ENCODE data around the gene KRT84.
"Not testable (repeated sequence)": the region's sequence is repeated elsewhere in the genome, so short reads cannot be mapped to it uniquely, and the experiment has no call there.

Gene KRT84

DNA sequence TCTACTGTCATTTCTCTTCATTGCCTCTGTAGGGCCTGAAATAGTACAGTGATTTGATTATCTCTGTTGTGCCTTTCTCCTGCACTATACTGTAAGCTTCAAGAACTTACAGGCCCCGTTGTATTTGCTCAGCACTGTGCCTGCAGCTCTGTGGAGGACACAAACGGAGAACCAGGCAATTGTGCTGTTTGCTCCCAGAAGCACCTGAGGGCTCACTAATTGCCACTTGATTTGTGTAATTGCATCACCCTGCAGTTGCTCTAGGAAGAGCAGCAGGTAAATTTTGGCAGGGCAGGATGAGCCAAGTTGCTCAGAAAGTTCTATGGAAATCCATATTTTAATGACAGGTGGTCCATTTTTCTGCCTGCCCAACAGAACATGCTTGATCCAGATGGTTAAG lies 32.3 kb upstream of the KRT84 start:
- TF ChIP-seq POLR2A (IDR thresholded peaks at IDR 0.05; ENCODE audit: low read length) (no peak), GATA1 (IDR thresholded peaks at IDR 0.05; ENCODE audit: low read depth, low read length) (no peak)
- DNase-seq = no peak

DNA sequence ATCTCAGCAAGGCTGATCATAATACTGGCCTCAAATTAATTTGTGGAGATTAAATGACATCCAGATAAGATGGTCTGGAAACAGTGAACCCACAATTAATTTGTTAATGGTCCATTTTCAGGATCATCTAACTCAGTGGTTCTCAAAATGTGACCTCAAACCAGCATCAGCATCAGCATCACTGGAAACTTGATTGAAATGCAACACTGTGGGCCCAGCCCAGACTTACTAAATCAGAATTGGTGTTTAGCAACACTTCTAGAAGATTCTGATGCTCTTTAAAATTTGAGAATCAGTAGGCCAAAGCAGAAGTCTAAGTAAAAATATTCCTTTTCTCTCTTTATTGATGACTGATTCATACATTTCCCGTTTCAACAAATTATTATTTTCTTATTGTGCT lies 31.3 kb upstream of the KRT84 start:
- no peak for DNase-seq
- TF ChIP-seq POLR2A (IDR thresholded peaks at IDR 0.05; ENCODE audit: low read length) = no peak
- TF ChIP-seq GATA1 (IDR thresholded peaks at IDR 0.05; ENCODE audit: low read depth, low read length) = no peak

DNA sequence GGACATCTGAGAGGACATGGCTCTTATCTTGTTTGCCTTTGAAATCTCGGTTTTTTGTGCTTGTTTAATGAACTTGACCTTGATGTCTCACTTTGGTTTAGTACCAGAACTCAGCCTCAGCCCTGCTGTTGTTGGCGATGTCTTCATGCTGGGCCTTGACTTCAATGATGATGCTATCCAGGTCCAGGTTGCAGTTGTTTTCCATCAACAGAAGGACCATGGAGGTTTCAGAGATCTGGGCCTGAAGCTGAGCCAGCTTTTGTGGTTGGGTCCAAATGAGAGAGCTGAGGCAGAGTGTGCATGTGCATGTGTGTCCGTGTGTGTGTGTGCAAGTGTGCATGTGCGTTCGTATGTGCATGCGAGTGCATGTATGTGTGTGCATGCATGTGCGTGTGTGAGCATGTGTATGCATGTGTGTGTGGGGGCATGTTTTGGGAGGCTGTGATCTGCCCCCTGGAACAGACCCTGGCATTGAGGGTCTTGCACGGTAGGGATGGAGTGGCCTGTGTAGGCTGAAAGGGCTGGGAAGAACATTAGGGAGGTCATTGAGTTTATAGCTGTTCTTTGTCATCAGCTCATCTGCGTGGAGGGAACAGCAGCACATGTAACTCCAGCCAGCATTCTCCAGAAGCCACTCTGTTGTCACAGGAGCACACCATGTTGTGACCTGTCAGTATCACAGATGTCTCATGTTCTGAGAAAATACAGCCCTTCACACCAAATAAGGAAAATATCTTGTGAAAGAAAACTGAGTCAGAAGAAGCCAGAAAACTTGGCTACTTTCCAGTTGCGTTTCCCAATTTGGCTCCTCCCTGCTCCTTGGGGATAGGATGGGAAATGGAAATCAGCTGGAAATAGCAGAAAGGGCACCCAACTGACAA lies 30.7 kb upstream of the KRT84 start:
- TF ChIP-seq POLR2A (IDR thresholded peaks at IDR 0.05; ENCODE audit: low read length) (no peak), GATA1 (IDR thresholded peaks at IDR 0.05; ENCODE audit: low read depth, low read length) (no peak)
- no peak for DNase-seq

DNA sequence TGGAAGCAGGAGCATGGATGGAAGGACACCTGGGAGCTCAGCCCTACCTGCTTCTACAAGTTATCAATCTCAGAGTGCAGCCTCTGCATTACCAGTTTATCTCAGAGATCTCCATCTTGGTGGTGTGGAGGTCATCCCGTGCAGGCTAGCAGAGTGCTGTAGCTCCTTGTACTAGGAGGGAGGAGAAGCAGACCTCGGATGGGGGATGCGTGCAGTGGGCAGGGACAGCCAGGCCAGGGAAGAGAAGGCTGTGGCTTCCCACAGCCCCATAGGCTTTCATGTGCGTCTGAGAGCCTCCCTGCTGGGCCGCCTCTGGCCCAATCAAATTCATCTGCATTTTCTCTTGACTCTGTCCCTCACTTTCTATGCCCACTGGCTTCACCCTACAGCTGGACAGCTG lies 29.5 kb upstream of the KRT84 start:
- TF ChIP-seq GATA1 (IDR thresholded peaks at IDR 0.05; ENCODE audit: low read depth, low read length) = no peak
- no peak for TF ChIP-seq POLR2A (IDR thresholded peaks at IDR 0.05; ENCODE audit: low read length)
- no peak for DNase-seq

DNA sequence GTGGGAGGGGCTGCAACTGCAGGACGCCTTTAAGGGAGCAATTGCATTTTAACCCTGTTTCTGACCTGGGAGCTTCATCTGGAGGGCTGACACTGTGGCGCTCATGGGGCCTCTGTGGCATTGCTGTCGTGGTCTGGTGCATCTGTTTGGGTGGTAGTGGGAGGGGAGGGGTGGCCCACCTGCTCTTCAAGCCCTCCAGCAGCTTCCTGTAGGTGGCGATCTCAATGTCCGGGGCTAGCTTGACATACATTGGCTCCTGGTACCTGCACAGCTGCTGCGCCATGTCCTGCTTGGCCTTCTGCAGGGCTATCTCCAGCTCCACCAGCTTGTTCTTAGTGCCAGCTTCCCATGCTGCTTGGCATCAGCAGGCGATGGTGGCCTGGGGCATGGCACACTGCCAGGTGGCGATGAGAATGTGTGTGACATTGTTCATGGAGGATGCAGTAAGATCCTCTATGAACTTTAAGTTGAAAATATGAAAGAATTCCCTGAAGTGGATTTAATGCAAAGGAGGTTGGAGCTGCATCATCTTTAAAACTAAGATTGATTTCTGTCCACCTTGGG lies 28.4 kb upstream of the KRT84 start:
- DNase-seq = no peak
- no peak for TF ChIP-seq GATA1 (IDR thresholded peaks at IDR 0.05; ENCODE audit: low read depth, low read length)
- no peak for TF ChIP-seq POLR2A (IDR thresholded peaks at IDR 0.05; ENCODE audit: low read length)

DNA sequence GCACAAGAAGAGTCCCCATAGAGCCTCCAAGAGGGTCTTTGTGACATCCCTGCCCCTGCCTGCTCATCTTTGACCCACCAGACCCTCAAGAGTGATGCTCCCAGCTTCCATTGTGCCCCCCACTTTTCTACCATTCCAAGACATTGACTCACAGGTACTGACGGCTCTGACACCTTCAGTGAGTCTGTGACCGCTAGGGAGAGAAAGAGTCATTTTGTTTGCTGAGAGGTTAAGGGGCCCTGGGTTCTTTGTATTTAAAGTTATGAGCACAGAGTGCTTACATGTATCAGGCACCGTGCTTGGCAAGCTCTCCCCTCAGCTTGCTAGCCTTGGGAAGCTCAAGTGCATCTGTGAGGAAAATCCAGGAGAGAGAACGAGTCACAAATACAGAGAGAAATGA lies 27.8 kb upstream of the KRT84 start:
- no peak for DNase-seq
- TF ChIP-seq GATA1 (IDR thresholded peaks at IDR 0.05; ENCODE audit: low read depth, low read length) = no peak
- no peak for TF ChIP-seq POLR2A (IDR thresholded peaks at IDR 0.05; ENCODE audit: low read length)

DNA sequence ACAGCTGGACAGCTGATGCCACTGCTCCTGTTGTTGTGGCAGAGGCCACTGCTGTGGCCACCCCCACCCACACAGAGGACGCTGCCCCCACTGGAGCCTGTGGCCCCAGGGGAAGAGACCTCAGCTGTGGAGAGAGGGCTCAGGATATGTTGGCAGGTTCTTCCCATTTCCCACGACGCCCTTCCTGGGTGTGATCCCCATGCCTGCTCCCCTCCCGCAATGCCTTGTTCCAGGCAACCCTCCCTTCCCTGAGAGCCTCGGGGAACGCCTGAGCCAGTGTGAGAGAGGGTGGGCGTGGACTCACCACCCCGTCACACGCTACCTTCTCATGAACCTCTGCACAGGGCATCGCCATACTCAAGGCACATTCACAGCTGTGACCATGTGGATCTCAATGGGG lies 26.4 kb upstream of the KRT84 start:
- no peak for TF ChIP-seq GATA1 (IDR thresholded peaks at IDR 0.05; ENCODE audit: low read depth, low read length)
- TF ChIP-seq POLR2A (IDR thresholded peaks at IDR 0.05; ENCODE audit: low read length) = no peak
- no peak for DNase-seq

DNA sequence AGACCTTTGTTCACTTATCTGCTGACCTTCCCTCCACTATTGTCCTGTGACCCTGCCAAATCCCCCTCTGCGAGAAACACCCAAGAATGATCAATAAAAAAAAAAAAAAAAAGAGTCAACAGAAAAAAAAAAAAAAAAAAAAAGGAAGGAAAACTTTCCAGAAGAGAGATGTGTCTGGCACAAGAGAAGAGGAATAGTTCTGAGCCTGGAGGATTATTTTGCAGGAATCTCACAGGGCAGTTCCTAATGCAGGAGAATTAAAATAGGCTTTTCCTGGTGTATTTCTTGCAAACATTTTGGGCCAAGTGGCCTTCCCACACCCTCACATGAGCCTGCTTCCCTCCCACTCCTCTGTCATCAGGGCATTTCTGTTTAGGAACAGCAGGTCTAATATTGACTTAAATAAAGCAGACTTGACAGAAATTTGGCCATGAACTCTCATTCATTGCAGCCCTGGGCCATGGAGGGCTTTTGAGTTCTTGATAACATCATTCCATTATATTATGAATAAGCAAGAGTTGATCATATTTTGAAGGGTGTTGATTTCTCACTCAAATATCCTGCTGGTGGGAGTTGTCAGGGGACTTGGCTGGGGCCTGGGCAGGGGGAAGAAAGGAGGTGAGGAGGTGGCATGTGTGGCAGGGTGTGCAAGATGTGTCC lies 25.3 kb upstream of the KRT84 start:
- not testable (repeated sequence) for DNase-seq

DNA sequence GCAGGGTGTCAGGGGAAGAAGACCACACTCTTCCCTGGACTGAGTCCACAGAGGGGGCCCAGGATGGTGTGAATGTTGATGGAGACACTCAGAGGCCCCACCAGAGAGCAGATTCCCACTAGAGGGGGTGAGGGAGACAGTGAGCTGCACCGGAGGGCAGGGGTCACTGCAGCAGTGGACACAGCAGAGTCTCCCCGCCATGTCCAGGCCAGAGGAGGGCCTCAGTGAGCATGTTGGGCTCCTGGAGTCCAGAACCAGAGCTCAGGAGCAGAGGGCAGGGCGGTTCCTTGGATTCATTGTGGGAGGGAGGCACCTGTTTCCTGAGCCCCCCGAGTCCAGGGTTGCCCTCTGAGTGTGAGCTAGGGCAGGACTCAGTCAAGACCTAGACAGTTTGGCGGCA lies 22.5 kb upstream of the KRT84 start:
- no peak for TF ChIP-seq GATA1 (IDR thresholded peaks at IDR 0.05; ENCODE audit: low read depth, low read length)
- TF ChIP-seq POLR2A (IDR thresholded peaks at IDR 0.05; ENCODE audit: low read length) = no peak
- no peak for DNase-seq

DNA sequence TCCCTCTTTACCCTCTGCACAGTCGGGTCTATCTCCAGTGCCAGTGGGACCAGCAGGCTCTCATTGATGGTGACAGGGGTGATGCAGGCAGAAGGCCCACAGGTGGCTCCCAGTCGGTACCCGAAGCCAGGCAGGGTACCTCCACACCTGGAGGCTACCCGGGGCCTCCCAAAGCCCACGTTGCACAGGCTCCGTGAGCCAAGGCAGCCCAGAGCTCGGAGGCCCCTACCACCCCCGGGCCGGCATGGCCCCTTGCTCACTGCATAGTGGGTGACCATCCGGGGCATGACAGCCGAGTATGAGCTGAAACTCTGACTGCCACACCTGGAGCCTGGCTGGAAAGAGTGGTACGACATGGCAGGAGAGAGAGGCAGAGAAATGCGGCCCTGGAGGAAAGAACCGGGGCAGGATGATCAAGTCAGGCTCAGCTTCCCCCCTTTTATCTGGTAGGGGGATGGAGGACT lies 20.5 kb upstream of the KRT84 start, which contains the start of gene KRT82:
Gene KRT82, minus strand, starts transcription at position 414 of the 464 bp plus-strand sequence. Its CDS starts 58 bp downstream, at position 356.
- DNase-seq = no peak
- no peak for TF ChIP-seq GATA1 (IDR thresholded peaks at IDR 0.05; ENCODE audit: low read depth, low read length)
- no peak for TF ChIP-seq POLR2A (IDR thresholded peaks at IDR 0.05; ENCODE audit: low read length)

DNA sequence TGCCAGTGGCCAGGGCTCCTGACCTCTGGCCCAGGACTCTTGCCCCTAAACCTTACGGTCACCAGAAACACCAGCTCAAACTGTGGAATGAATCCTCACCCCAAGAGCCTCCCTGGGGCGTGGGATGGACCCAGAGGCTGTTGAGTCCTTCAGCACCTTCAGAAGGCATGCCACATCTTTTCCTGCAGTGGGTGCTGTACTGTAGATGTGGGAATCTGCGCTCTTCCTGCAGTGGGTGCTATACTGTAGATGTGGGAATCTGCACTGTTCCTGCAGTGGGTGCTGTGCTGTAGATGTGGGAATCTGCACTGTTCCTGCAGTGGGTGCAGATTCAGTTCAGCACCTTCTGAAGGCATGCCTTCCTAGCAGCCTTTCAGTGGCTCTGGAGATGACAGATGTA lies 19.5 kb upstream of the KRT84 start:
- no peak for TF ChIP-seq POLR2A (IDR thresholded peaks at IDR 0.05; ENCODE audit: low read length)
- TF ChIP-seq GATA1 (IDR thresholded peaks at IDR 0.05; ENCODE audit: low read depth, low read length) = no peak
- DNase-seq = no peak

DNA sequence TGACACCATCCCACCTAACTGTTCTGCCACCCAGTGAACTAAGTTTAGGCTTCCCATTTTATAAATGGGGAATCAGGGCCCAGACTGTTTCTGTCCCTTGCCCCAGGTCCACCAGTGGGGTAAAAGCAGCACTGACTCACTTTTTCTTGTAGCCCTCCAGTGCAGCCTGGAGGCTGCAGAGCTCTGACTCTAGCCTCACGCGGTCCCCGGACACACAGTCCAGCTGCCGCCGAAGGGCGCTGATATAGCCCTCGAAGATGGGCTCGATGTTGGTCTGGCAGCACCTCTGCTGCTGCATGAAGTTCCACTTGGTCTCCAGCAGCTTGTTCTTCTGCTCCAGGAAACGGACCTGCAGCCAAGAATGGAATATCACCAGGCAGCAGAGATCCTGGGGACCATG lies 18.1 kb upstream of the KRT84 start:
- TF ChIP-seq POLR2A (IDR thresholded peaks at IDR 0.05; ENCODE audit: low read length) = no peak
- TF ChIP-seq GATA1 (IDR thresholded peaks at IDR 0.05; ENCODE audit: low read depth, low read length) = no peak

DNA sequence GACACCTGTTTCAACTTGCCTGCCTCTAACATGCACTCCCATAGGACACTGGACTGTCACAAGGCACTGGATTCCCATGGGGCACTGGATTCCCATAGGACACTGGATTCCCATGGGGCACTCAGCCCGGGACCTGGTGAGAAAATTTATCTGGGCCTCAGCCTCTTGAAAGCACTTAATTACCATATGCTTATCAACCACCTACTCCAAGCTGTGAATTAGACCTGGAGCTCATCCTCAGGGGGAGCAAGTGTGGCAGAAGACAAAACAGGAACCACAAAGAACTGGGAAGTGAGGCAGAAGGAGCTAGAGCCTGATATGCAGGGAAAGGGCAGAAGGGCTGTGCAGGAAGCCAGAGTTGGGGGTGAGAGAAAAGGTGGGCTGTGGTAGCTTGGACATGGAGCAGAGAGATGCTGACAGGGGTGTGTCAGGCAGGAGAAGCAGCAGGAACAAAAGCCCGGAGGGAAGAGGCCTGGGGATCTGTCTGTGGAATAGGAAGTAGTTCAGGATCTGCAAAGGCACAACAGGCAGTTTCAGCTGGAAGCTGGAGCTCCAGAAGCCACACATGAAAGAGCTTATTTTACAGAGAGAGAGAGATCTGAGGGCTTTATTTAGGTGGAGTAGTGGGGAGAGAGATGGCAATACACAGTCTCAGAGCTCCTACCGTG lies 17.6 kb upstream of the KRT84 start:
- no peak for DNase-seq
- TF ChIP-seq POLR2A (IDR thresholded peaks at IDR 0.05; ENCODE audit: low read length) = no peak

More for the DNA sequence above, 18.1 kb upstream of the KRT84 start:
- no peak for DNase-seq

DNA sequence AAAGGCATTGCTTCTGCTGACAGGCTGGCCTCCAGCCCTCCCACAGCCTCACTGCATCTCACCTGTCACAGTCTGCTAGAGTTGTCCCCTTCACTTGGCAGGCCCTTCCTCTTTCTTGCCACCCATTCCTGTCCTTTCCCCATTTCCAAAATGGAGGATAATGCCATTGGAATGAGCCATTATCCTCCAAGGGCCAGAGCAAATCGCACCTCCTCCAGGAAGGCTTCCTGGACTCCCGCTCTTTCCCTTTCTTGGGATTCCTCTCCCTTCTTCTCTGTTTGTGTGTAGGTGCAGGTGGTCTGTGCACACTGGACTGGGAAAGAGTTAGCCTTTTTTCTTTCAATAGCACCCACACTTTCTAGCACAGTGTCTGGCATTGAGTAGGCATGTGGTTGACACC lies 16.9 kb upstream of the KRT84 start:
- TF ChIP-seq POLR2A (IDR thresholded peaks at IDR 0.05; ENCODE audit: low read length) = no peak
- TF ChIP-seq GATA1 (IDR thresholded peaks at IDR 0.05; ENCODE audit: low read depth, low read length) = no peak
- no peak for DNase-seq
